Loucy (cell line): Measurements from ENCODE around the gene PLAU.

Experiments used
- H2AFZ ChIP-seq: fragments of 200-600 bp; sonication (generic); 2 replicates; pipeline ENCODE4 v1.6.0; 2016; ENCODE audit warnings: antibody characterized with exemption, mild to moderate bottlenecking, low read length, moderate library complexity
- H3F3A ChIP-seq: fragments of 200-600 bp; 2 replicates; pipeline ENCODE4 v1.6.0; 2016; ENCODE audit warnings: antibody characterized with exemption, low read depth, mild to moderate bottlenecking
- H3K27me3 ChIP-seq: fragments of 200-600 bp; sonication (generic); 2 replicates; pipeline ENCODE4 v1.6.1; 2014; ENCODE audit warnings: low read length, mild to moderate bottlenecking; ENCODE audit not compliant: insufficient read depth, poor library complexity, severe bottlenecking
- H3K36me3 ChIP-seq: fragments of 200-600 bp; sonication (generic); 2 replicates; pipeline ENCODE4 v1.6.1; 2016; ENCODE audit warnings: low read length; ENCODE audit not compliant: insufficient read depth
- H3K4me1 ChIP-seq: fragments of 200-600 bp; sonication (generic); 2 replicates; pipeline ENCODE4 v1.5.1; 2014; ENCODE audit warnings: low read length, mild to moderate bottlenecking; ENCODE audit not compliant: insufficient read depth, poor library complexity, severe bottlenecking
- H3K4me2 ChIP-seq: fragments of 200-600 bp; sonication (generic); 2 replicates; pipeline ENCODE4 v1.6.0; 2014; ENCODE audit warnings: antibody characterized with exemption, low read length, low read depth, mild to moderate bottlenecking; ENCODE audit not compliant: poor library complexity, severe bottlenecking
- H3K4me3 ChIP-seq: fragments of 200-600 bp; sonication (generic); 2 replicates; pipeline ENCODE4 v1.5.1; 2014; ENCODE audit warnings: low read length, mild to moderate bottlenecking, mixed read lengths; ENCODE audit not compliant: poor library complexity, severe bottlenecking
- H3K79me2 ChIP-seq: fragments of 200-600 bp; sonication (generic); 2 replicates; pipeline ENCODE4 v1.6.1; 2014; ENCODE audit warnings: low read length; ENCODE audit not compliant: insufficient read depth
- H3K9ac ChIP-seq: fragments of 200-600 bp; sonication (generic); 2 replicates; pipeline ENCODE4 v1.6.0; 2014; ENCODE audit warnings: mild to moderate bottlenecking, low read depth, low read length, moderate library complexity; ENCODE audit not compliant: poor library complexity, severe bottlenecking
- H3K9me2 ChIP-seq: fragments of 200-600 bp; sonication (generic); replicated peaks from 2 replicates; pipeline ENCODE4 v1.6.1; 2016; ENCODE audit warnings: low read depth, low read length, mixed read lengths
- H3K9me3 ChIP-seq: fragments of 200-600 bp; sonication (generic); 2 replicates; pipeline ENCODE4 v1.6.1; 2014; ENCODE audit warnings: mild to moderate bottlenecking, antibody characterized with exemption, low read length, low read depth; ENCODE audit not compliant: insufficient read depth
- H4K20me1 ChIP-seq: fragments of 200-600 bp; sonication (generic); 2 replicates; pipeline ENCODE4 v1.6.0; 2014; ENCODE audit warnings: antibody characterized with exemption, low read length, mild to moderate bottlenecking; ENCODE audit not compliant: insufficient read depth, poor library complexity, severe bottlenecking
- CTCF ChIP-seq: fragments of 200-600 bp; sonication (generic); conservative IDR thresholded peaks from 2 replicates; pipeline ENCODE4 v1.5.1; 2014; ENCODE audit warnings: mild to moderate bottlenecking, antibody characterized with exemption, low read length
- EZH2phosphoT487 ChIP-seq: fragments of 200-600 bp; IDR thresholded peaks from 2 replicates; pipeline ENCODE4 v1.6.1; 2018; ENCODE audit warnings: antibody characterized with exemption, mild to moderate bottlenecking, moderate library complexity, borderline replicate concordance

The PLAU gene

DNA sequence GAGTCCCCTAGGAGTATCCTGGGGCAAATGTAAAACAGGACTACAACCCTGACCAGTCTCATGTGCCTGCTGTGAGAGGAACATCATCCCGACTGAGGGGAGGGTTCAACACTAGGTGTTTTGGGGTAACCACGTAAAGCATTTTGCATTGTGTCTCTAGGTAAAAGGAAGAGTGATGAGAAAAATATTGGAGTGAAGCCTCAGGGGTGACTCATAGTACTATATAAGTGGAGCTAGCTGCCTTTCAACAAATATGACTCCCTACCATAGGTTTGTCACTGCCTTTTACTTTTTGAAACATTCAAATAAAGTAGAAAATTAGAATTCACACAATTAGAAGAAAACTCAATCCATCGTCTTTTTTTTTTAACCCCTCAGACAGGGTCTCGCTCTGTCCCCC, 34.0 kb upstream of the PLAU start:
- no peaks in the 10 kb centered on the region for H3F3A ChIP-seq
- H3K9ac ChIP-seq = no peak overlapping the region
- H3K4me1 ChIP-seq = peaks cover 25% of the 10 kb centered on the region
- TF ChIP-seq CTCF (no peak), EZH2phosphoT487 (no peak)
- no peaks in the 10 kb centered on the region for H3K9me2 ChIP-seq
- no peaks in the 10 kb centered on the region for H3K27me3 ChIP-seq
- peaks cover 23% of the 10 kb centered on the region for H3K79me2 ChIP-seq
- no peak overlapping the region for H3K4me3 ChIP-seq
- H3K4me2 ChIP-seq = no peak overlapping the region
- H2AFZ ChIP-seq = no peak overlapping the region; the same call in 1 of the 2 replicates
- H3K36me3 ChIP-seq = no peaks in the 10 kb centered on the region
- peaks cover 14% of the 10 kb centered on the region for H4K20me1 ChIP-seq
- H3K9me3 ChIP-seq = no peaks in the 10 kb centered on the region

- no peaks in the 10 kb centered on the region for H3K9me3 ChIP-seq
- TF ChIP-seq EZH2phosphoT487 (no peak), CTCF (no peak)
- H3K4me2 ChIP-seq = no peak overlapping the region
- H2AFZ ChIP-seq = no peak overlapping the region; the same call in 1 of the 2 replicates
- H4K20me1 ChIP-seq = peaks cover 8% of the 10 kb centered on the region
- H3K79me2 ChIP-seq = peaks cover 17% of the 10 kb centered on the region
- H3K36me3 ChIP-seq = no peaks in the 10 kb centered on the region
- H3K4me1 ChIP-seq = peaks cover 18% of the 10 kb centered on the region
- no peak overlapping the region for H3K9ac ChIP-seq
- no peak overlapping the region for H3K4me3 ChIP-seq
- no peaks in the 10 kb centered on the region for H3K27me3 ChIP-seq
- no peaks in the 10 kb centered on the region for H3K9me2 ChIP-seq
- H3F3A ChIP-seq = no peaks in the 10 kb centered on the region
Measured at GRCh38 chr10:73877533-73878160, 33.3 kb upstream of the PLAU start.

- Histone ChIP-seq H3K4me2 (no peak overlapping the region), H3K9me2 (no peaks in the 10 kb centered on the region), H3K4me1 (peaks cover 12% of the 10 kb centered on the region), H2AFZ (no peak overlapping the region), H3K9ac (no peak overlapping the region), H3K9me3 (no peaks in the 10 kb centered on the region), H3F3A (no peaks in the 10 kb centered on the region), H4K20me1 (peaks cover under 1% of the 10 kb centered on the region), H3K36me3 (no peaks in the 10 kb centered on the region), H3K27me3 (no peaks in the 10 kb centered on the region), H3K79me2 (peaks cover 9% of the 10 kb centered on the region), H3K4me3 (no peak overlapping the region)
- TF ChIP-seq CTCF (no peak), EZH2phosphoT487 (no peak)
Measured at GRCh38 chr10:73878365-73878764, 32.6 kb upstream of the PLAU start.
